ENCODE measurements around the gene INHA.

Gene INHA

GRCh38 chr2:219543596-219544358 is 28.3 kb upstream of the INHA start, which contains the start of the genes CHPF and TMEM198:
Gene CHPF (minus strand): TSS chr2:219543809. CDS start chr2:219543538, 271 bp downstream.
Gene TMEM198 (plus strand): TSS chr2:219544028. CDS start chr2:219544728, 700 bp downstream.
- DNase-seq (ENCODE audit: low read depth, low spot score): peak; percentile 87
- ChIA-PET CTCF (interaction anchor here (0.8 to 10.5 kb wide), 10 partner anchors 17 to 248 kb away, joined by 3 to 206 read pairs (median 7); no protein-coding TSS in a partner anchor), POLR2A (interaction anchor here (0.8 to 1.8 kb wide), 8 partner anchors 9 to 146 kb away, joined by 3 to 9 read pairs (median 6); partner anchors contain the start of genes GMPPA, INHA, OBSL1 and STK11IP)
- TF ChIP-seq CTCF (IDR thresholded peaks at IDR 0.05; ENCODE audit: insufficient read depth, low read length, missing control alignments): no peak
- peak within 1 kb of the TSS; percentile 80 for H3K4me3 ChIP-seq (ENCODE audit: low read depth, low read length)

GRCh38 chr2:219544567-219544966 is 27.5 kb upstream of the INHA start:
- ChIA-PET CTCF (interaction anchor here (1.4 to 10.5 kb wide), 8 partner anchors 16 to 249 kb away, joined by 3 to 206 read pairs (median 16); no protein-coding TSS in a partner anchor), POLR2A (interaction anchor here (1.8 kb wide), 1 partner anchor 46 kb away, joined by 7 read pairs; the partner anchor contains the start of gene GMPPA)
- no peak for DNase-seq (ENCODE audit: low read depth, low spot score)
- no peak for TF ChIP-seq CTCF (IDR thresholded peaks at IDR 0.05; ENCODE audit: insufficient read depth, low read length, missing control alignments)
- peak overlapping the region; percentile 80; the same call in 1 of the 2 replicates for H3K4me3 ChIP-seq (ENCODE audit: low read depth, low read length)

DNA sequence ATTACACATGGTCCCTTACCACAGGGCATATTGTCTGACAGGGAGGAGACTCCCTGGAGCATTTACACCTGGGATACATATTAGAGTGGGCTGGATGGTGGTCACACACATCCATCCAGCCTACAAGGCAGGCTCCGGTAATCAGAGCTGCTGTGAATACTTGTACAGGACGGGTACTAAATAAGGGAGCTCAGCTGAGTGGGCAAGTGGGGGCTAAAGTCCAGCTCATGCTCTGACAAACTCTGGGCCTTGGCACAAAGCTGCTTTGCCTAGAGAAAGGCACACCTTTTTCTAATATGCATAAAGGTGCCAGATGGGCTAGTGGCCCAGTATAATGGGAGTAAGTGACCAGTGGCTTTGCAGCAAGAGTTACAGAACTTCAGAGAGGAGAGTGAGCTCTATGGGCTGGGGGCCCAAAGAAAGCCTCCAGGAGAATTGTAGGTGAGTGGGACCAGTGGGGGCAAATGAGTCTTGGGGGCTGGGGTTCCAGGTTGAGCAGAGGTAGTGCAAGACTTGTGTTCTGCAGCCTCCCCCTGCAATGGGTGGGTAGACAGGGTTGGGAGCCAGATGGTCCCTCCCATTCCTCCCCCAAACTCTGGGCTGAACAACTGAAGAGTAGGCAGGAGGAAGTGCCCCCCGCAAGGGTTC is 26.7 kb upstream of the INHA start:
- ChIA-PET POLR2A (interaction anchor here (0.7 kb wide), 1 partner anchor 12 kb away, joined by 3 read pairs; no protein-coding TSS in a partner anchor), CTCF (interaction anchor here (1.6 to 10.5 kb wide), 4 partner anchors 15 to 142 kb away, joined by 12 to 206 read pairs (median 83); no protein-coding TSS in a partner anchor)
- no peak for DNase-seq (ENCODE audit: low read depth, low spot score)
- no peak overlapping the region for H3K4me3 ChIP-seq (ENCODE audit: low read depth, low read length)
- TF ChIP-seq CTCF (IDR thresholded peaks at IDR 0.05; ENCODE audit: insufficient read depth, low read length, missing control alignments): no peak

- TF ChIP-seq CTCF (IDR thresholded peaks at IDR 0.05; ENCODE audit: insufficient read depth, low read length, missing control alignments): no peak
- POLR2A ChIA-PET: interaction anchor here (0.7 kb wide), 1 partner anchor 11 kb away, joined by 3 read pairs; no protein-coding TSS in a partner anchor
- DNase-seq (ENCODE audit: low read depth, low spot score): no peak
- H3K4me3 ChIP-seq (ENCODE audit: low read depth, low read length): no peak overlapping the region
- CTCF ChIA-PET: interaction anchor here (1.6 to 10.5 kb wide), 3 partner anchors 15 to 98 kb away, joined by 19 to 206 read pairs (median 147); no protein-coding TSS in a partner anchor
Observed at GRCh38 chr2:219545943-219546352, 26.2 kb upstream of the INHA start.

DNA sequence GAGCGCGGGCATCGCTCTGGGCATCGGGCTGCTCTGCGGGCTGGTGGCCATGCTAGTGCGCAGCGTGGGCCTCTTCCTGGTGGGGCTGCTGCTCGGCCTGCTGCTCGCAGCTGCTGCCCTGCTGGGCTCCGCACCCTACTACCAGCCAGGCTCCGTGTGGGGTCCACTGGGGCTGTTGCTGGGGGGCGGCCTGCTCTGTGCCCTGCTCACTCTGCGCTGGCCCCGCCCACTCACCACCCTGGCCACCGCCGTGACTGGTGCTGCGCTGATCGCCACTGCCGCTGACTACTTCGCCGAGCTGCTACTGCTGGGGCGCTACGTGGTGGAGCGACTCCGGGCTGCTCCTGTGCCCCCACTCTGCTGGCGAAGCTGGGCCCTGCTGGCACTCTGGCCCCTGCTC is 24.5 kb upstream of the INHA start:
- CTCF ChIA-PET: interaction anchor here (2.1 to 7.0 kb wide), 2 partner anchors 14 to 142 kb away, joined by 9 to 72 read pairs; no protein-coding TSS in a partner anchor
- H3K4me3 ChIP-seq (ENCODE audit: low read depth, low read length): no peak overlapping the region
- DNase-seq (ENCODE audit: low read depth, low spot score): no peak
- no peak for TF ChIP-seq CTCF (IDR thresholded peaks at IDR 0.05; ENCODE audit: insufficient read depth, low read length, missing control alignments)
- POLR2A ChIA-PET: no interaction called here
